Measurements from ENCODE around the gene MAP7. TPM values are rescaled to one million over a fixed set of nuclear protein-coding genes. Genes with fewer than 3 reads are reported as not detected.
"Not testable (repeated sequence)": the region's sequence is repeated elsewhere in the genome, so short reads cannot be mapped to it uniquely, and the experiment has no call there.

MAP7 gene
- total RNA-seq, 2 donors from 2014 or later = 35.1 to 45.2 TPM

GRCh38 chr6:136483906-136484305 lies 66.3 kb downstream of the MAP7 start:
- intact Hi-C loops (cut with DNase I) = no loop called here
- no peaks in the 10 kb centered on the region for H3K9me3 ChIP-seq
- no peak overlapping the region for H3K4me3 ChIP-seq
- no peaks in the 10 kb centered on the region for H3K36me3 ChIP-seq
- DNase-seq (ENCODE audit: low spot score) = no peak
- H3K27ac ChIP-seq = no peak overlapping the region
- no peaks in the 10 kb centered on the region for H3K4me1 ChIP-seq (replicated peaks)
- H3K27me3 ChIP-seq (replicated peaks; ENCODE audit: insufficient read depth) = no peaks in the 10 kb centered on the region
- 96% methylated on average over 3 of the region's 3 CpGs for WGBS
- no peak for TF ChIP-seq POLR2AphosphoS5 (IDR thresholded peaks at IDR 0.05)
- TF ChIP-seq POLR2A (IDR thresholded peaks at IDR 0.05) = no peak
- TF ChIP-seq, protein P1, sequence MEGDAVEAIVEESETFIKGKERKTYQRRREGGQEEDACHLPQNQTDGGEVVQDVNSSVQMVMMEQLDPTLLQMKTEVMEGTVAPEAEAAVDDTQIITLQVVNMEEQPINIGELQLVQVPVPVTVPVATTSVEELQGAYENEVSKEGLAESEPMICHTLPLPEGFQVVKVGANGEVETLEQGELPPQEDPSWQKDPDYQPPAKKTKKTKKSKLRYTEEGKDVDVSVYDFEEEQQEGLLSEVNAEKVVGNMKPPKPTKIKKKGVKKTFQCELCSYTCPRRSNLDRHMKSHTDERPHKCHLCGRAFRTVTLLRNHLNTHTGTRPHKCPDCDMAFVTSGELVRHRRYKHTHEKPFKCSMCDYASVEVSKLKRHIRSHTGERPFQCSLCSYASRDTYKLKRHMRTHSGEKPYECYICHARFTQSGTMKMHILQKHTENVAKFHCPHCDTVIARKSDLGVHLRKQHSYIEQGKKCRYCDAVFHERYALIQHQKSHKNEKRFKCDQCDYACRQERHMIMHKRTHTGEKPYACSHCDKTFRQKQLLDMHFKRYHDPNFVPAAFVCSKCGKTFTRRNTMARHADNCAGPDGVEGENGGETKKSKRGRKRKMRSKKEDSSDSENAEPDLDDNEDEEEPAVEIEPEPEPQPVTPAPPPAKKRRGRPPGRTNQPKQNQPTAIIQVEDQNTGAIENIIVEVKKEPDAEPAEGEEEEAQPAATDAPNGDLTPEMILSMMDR (IDR thresholded peaks at IDR 0.05) = no peak

GRCh38 chr6:136483005-136483404 lies 67.2 kb downstream of the MAP7 start:
- H3K9me3 ChIP-seq; H3K27me3 ChIP-seq (replicated peaks; ENCODE audit: insufficient read depth); H3K4me1 ChIP-seq (replicated peaks); intact Hi-C loops (cut with DNase I); H3K36me3 ChIP-seq; DNase-seq (ENCODE audit: low spot score); H3K4me3 ChIP-seq; H3K27ac ChIP-seq: not testable (repeated sequence)
- WGBS = 97% methylated on average over 2 of the region's 2 CpGs

DNA sequence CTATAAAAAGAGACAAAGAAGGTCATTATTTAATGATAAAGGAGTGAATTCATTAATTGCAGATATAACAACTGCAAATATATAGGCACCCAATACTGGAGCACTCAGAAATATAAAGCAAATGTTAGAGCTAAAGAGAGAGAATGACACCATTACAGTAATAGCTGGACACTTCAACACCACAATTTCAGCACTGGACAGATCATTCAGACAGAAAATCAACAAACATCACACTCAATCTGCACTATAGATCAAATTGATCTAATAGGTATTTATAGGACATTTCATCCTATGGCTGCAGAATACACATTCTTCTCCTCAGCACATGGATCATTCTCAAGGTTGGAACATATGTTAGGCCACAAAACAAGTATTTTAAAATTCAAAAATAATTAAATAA lies 72.7 kb downstream of the MAP7 start:
- Histone ChIP-seq H3K9me3 (no peaks in the 10 kb centered on the region), H3K4me3 (no peak overlapping the region), H3K27me3 (replicated peaks; ENCODE audit: insufficient read depth) (no peaks in the 10 kb centered on the region), H3K4me1 (replicated peaks) (no peaks in the 10 kb centered on the region), H3K27ac (no peak overlapping the region), H3K36me3 (no peaks in the 10 kb centered on the region)
- TF ChIP-seq POLR2AphosphoS5 (IDR thresholded peaks at IDR 0.05) = no peak
- TF ChIP-seq, protein P1 (IDR thresholded peaks at IDR 0.05) = no peak
- TF ChIP-seq POLR2A (IDR thresholded peaks at IDR 0.05) = no peak
- intact Hi-C loops (cut with DNase I) = no loop called here
- DNase-seq (ENCODE audit: low spot score) = no peak

- intact Hi-C loops (cut with DNase I) = no loop called here
- Histone ChIP-seq H3K36me3 (no peaks in the 10 kb centered on the region), H3K4me1 (replicated peaks) (no peaks in the 10 kb centered on the region), H3K27ac (no peak overlapping the region), H3K27me3 (replicated peaks; ENCODE audit: insufficient read depth) (no peaks in the 10 kb centered on the region), H3K4me3 (no peak overlapping the region), H3K9me3 (no peaks in the 10 kb centered on the region)
- no peak for DNase-seq (ENCODE audit: low spot score)
- TF ChIP-seq POLR2AphosphoS5 (IDR thresholded peaks at IDR 0.05) = no peak
- TF ChIP-seq POLR2A (IDR thresholded peaks at IDR 0.05) = no peak
- TF ChIP-seq, protein P1 (IDR thresholded peaks at IDR 0.05) = no peak
- 90% methylated on average over 4 of the region's 4 CpGs for WGBS
These were observed 74.5 kb downstream of the MAP7 start for GRCh38 chr6:136475686-136476085.

- WGBS = 95% methylated on average over 6 of the region's 6 CpGs
- intact Hi-C loops (cut with DNase I) = no loop called here
- Histone ChIP-seq H3K4me1 (replicated peaks) (no peaks in the 10 kb centered on the region), H3K9me3 (no peaks in the 10 kb centered on the region), H3K36me3 (no peaks in the 10 kb centered on the region), H3K4me3 (no peak overlapping the region), H3K27me3 (replicated peaks; ENCODE audit: insufficient read depth) (no peaks in the 10 kb centered on the region), H3K27ac (no peak overlapping the region)
- TF ChIP-seq POLR2A (IDR thresholded peaks at IDR 0.05) = no peak
- TF ChIP-seq, protein P1 (IDR thresholded peaks at IDR 0.05) = no peak
- no peak for TF ChIP-seq POLR2AphosphoS5 (IDR thresholded peaks at IDR 0.05)
- no peak for DNase-seq (ENCODE audit: low spot score)
These were observed 76.0 kb downstream of the MAP7 start for GRCh38 chr6:136474241-136474640.
